K562 (cell line): ENCODE results near the gene HIVEP3. TPM values are rescaled to one million over a fixed set of nuclear protein-coding genes. Genes with fewer than 3 reads are reported as not detected.

Source experiments
- ATAC-seq: fragments of 200-7000 bp; cut with Tn5 transposase; 3 replicates; pipeline ENCODE4 v1.9.1; 2020; ENCODE audit warnings: moderate library complexity
- BruUV-seq: library from RNA; stranded (reverse); fragments of 400-500 nt; replicated peaks from 2 replicates; lab custom pipeline; 2021; lab: Mats Ljungman, UMichigan
- CTCF ChIA-PET: fragments of 300-600 bp; formaldehyde crosslinking; extraction: SDS; loops from one replicate; lab custom pipeline; 2021; ENCODE audit warnings: low intra/inter-chr PET ratio; lab: Yijun Ruan, JAX
- POLR2A ChIA-PET: fragments of 300-600, 350-650 bp; sonication (Branson Sonifier 250); formaldehyde crosslinking; extraction: SDS; loops from one replicate; lab custom pipeline; 2021; ENCODE audit warnings: antibody characterized with exemption, inconsistent platforms; lab: Yijun Ruan, JAX
- DNase-seq, 4 experiments: peaks; one replicate each; pipeline versions ENCODE4 v3.0.0 to v3.0.0-alpha.2; 2011 to 2018; ENCODE audit warnings: low spot score in 3 of 4, mixed read lengths in 3 of 4; ENCODE audit errors: extremely low read depth in 1 of 4
- FAIRE-seq: peaks from 2 replicates; lab custom pipeline; 2011; peaks lifted over from hg19 to GRCh38; lab: Jason Lieb, UNC
- H2AFZ ChIP-seq: 2 replicates; pipeline ENCODE4 v1.6.0; 2011; ENCODE audit warnings: low read depth, low read length, control low read depth, inconsistent platforms
- H3K27ac ChIP-seq: fragments of 200-600 bp; 3 replicates; pipeline ENCODE4 v1.8.0; 2011; ENCODE audit warnings: low read depth, mild to moderate bottlenecking, control low read depth, inconsistent platforms, low read length, moderate library complexity, mixed read lengths; ENCODE audit errors: extremely low read depth
- H3K27me3 ChIP-seq, 2 experiments: fragments of 300-600 bp in 1 of 2; 2 replicates in 1 of 2; 3 replicates in 1 of 2; pipeline versions ENCODE4 v1.6.0 to v1.8.0; 2011; ENCODE audit warnings: inconsistent platforms in 2 of 2, low read length in 2 of 2, mild to moderate bottlenecking in 1 of 2, mixed read lengths in 1 of 2, moderate library complexity in 1 of 2; ENCODE audit not compliant: control insufficient read depth in 2 of 2, insufficient read depth in 2 of 2
- H3K36me3 ChIP-seq: fragments of 300-600 bp; 3 replicates; pipeline ENCODE4 v1.8.0; 2011; ENCODE audit warnings: mild to moderate bottlenecking, low read length, inconsistent platforms; ENCODE audit not compliant: control insufficient read depth, insufficient read depth
- H3K4me1 ChIP-seq, 2 experiments: fragments of 200-600 bp in 1 of 2; replicated peaks in 1 of 2; 2 replicates in 1 of 2; 3 replicates in 1 of 2; pipeline versions ENCODE4 v1.5.1 to v1.8.0; 2011; ENCODE audit warnings: inconsistent platforms in 2 of 2, low read length in 2 of 2, mild to moderate bottlenecking in 1 of 2, mixed read lengths in 1 of 2, moderate library complexity in 1 of 2; ENCODE audit not compliant: control insufficient read depth in 2 of 2, insufficient read depth in 2 of 2
- H3K4me2 ChIP-seq: 2 replicates; pipeline ENCODE4 v1.6.1; 2011; ENCODE audit warnings: low read length, control low read depth, inconsistent platforms, mixed read lengths; ENCODE audit not compliant: insufficient read depth
- H3K4me3 ChIP-seq: fragments of 200-600 bp; sonication (generic), shearing (Covaris generic); 2 replicates; pipeline ENCODE4 v1.5.1; 2016; ENCODE audit warnings: control low read depth, inconsistent platforms
- H3K79me2 ChIP-seq: fragments of 200-600 bp; 3 replicates; pipeline ENCODE4 v1.8.0; 2011; ENCODE audit warnings: low read length, inconsistent platforms; ENCODE audit not compliant: control insufficient read depth, insufficient read depth
- H3K9ac ChIP-seq, 2 experiments: 2 replicates each; pipeline versions ENCODE4 v1.6.0 to v1.6.1; 2011; ENCODE audit warnings: low read depth in 2 of 2, low read length in 2 of 2, control low read depth in 1 of 2, inconsistent platforms in 1 of 2, mild to moderate bottlenecking in 1 of 2, mixed read lengths in 1 of 2; ENCODE audit not compliant: insufficient read depth in 1 of 2
- H3K9me1 ChIP-seq: one replicate; pipeline ENCODE4 v1.6.0; 2011; ENCODE audit warnings: inconsistent platforms, mild to moderate bottlenecking, low read length, moderate library complexity; ENCODE audit not compliant: control insufficient read depth, insufficient read depth
- H3K9me3 ChIP-seq: replicated peaks from 2 replicates; pipeline ENCODE4 v1.5.1; 2011; ENCODE audit warnings: low read depth, low read length, inconsistent platforms; ENCODE audit not compliant: control insufficient read depth, insufficient read depth
- H4K20me1 ChIP-seq: replicated peaks from 2 replicates; pipeline ENCODE4 v1.6.1; 2011; ENCODE audit warnings: low read length, inconsistent platforms, mixed read lengths; ENCODE audit not compliant: control insufficient read depth, insufficient read depth
- ARID1B ChIP-seq: fragments of 450-650 bp; IDR thresholded peaks from 2 replicates; pipeline ENCODE4 v1.6.1; 2016; ENCODE audit warnings: antibody characterized with exemption, mild to moderate bottlenecking, inconsistent platforms
- CHD2 ChIP-seq: IDR thresholded peaks from 2 replicates; pipeline ENCODE4 v1.6.1; 2011; ENCODE audit warnings: low read depth, low read length
- CREB1 ChIP-seq, 2 experiments: sonication (generic) in 1 of 2; formaldehyde crosslinking in 1 of 2; IDR thresholded peaks; 2 replicates each; pipeline versions ENCODE4 v1.6.1 to v1.8.0; 2012 to 2022; ENCODE audit warnings: inconsistent platforms in 1 of 2, mild to moderate bottlenecking in 1 of 2, missing genetic modification reagents in 1 of 2, moderate library complexity in 1 of 2
- HNRNPL ChIP-seq: fragments of 200-400 bp; formaldehyde crosslinking; IDR thresholded peaks from 2 replicates; pipeline ENCODE4 v1.6.1; 2017; ENCODE audit warnings: low read depth, mild to moderate bottlenecking, low read length
- SREBF2 ChIP-seq: sonication (generic); formaldehyde crosslinking; IDR thresholded peaks from 2 replicates; pipeline ENCODE4 v1.4.0; 2020; ENCODE audit warnings: mild to moderate bottlenecking, missing genetic modification reagents
- WHSC1 ChIP-seq: IDR thresholded peaks from one replicate; pipeline ENCODE4 v1.6.1; 2012; ENCODE audit warnings: low read length, control low read depth, inconsistent platforms
- ZNF134 ChIP-seq: fragments of 250-450 bp; sonication (Bioruptor Pico); conservative IDR thresholded peaks from 2 replicates; pipeline ENCODE4 v1.4.0; 2020
- ZNF644 ChIP-seq: fragments of 200-800 bp; sonication (Bioruptor generic); IDR thresholded peaks from 2 replicates; pipeline ENCODE4 v1.6.1; 2016; ENCODE audit warnings: low read depth, missing genetic modification characterization, missing compliant biosample characterization
- ZNF830 ChIP-seq: fragments of 250-450 bp; sonication (Bioruptor Pico); IDR thresholded peaks from 2 replicates; pipeline ENCODE4 v1.5.0; 2021; ENCODE audit warnings: mild to moderate bottlenecking
- WGBS: fragments of 100-300 bp; shearing (Covaris generic); methylation state at CpG from one replicate; pipeline ENCODE4 v1.1.6; 2016; ENCODE audit warnings: low coverage, mixed read lengths; ENCODE audit not compliant: insufficient coverage; ENCODE audit errors: missing lambda C conversion rate; 5-methylcytosine and 5-hydroxymethylcytosine counted together
- in situ Hi-C: fragments of 300-500 bp; cut with MboI; formaldehyde crosslinking; loops from 4 replicates; pipeline ENCODE4 v1.15.0; 2018; ENCODE audit warnings: inconsistent platforms, mixed read lengths
- intact Hi-C: fragments of 100-400 bp; cut with micrococcal nuclease; formaldehyde crosslinking; loops from 2 replicates; pipeline ENCODE4 v1.14.2; 2022
- polyA plus RNA-seq, 8 experiments: library from polyadenylated mRNA; depleted of rRNA in 4 of 8; stranded (reverse) in 5 of 8; unstranded in 3 of 8; fragments of >200 nt; fragmentation: Nextera tagmentation in 2 of 8; fragmentation: Illumina TruSeq in 1 of 8; extraction: Ambion mirVana in 2 of 8; extraction: Trizol in 1 of 8; gene quantifications; 2 replicates each; pipeline versions ENCODE4 v1.2.1 to v1.2.3, GENCODE V29; 2011 to 2014; ENCODE audit warnings: inconsistent platforms in 1 of 8, missing spikeins in 1 of 8
- total RNA-seq, 7 experiments: library from RNA; depleted of rRNA in 6 of 7; stranded (reverse); fragments of >200 nt in 6 of 7; fragmentation: Illumina TruSeq in 2 of 7; extraction: Trizol in 2 of 7; gene quantifications; 2 replicates each; pipeline versions ENCODE4 v1.2.1 to v1.2.3, GENCODE V29; 2011 to 2021; ENCODE audit warnings: low replicate concordance in 1 of 7
- TF ChIP-seq, protein P1 (sequence below): fragments of 250-450 bp; sonication (Bioruptor Pico); IDR thresholded peaks from 2 replicates; pipeline ENCODE4 v1.4.0; 2020; ENCODE audit warnings: borderline replicate concordance
- TF ChIP-seq, protein P2 (sequence below): sonication (generic); formaldehyde crosslinking; IDR thresholded peaks from 2 replicates; pipeline ENCODE4 v1.8.1; 2023; ENCODE audit warnings: mild to moderate bottlenecking, missing genetic modification reagents

HIVEP3 gene
- total and polyA plus RNA-seq, 9 of the 15 experiments (the other 6 are each of a cell fraction or from before 2014, with no cell fraction given) = 0.09 to 0.58 (median 0.34) TPM; not detected in 1

DNA sequence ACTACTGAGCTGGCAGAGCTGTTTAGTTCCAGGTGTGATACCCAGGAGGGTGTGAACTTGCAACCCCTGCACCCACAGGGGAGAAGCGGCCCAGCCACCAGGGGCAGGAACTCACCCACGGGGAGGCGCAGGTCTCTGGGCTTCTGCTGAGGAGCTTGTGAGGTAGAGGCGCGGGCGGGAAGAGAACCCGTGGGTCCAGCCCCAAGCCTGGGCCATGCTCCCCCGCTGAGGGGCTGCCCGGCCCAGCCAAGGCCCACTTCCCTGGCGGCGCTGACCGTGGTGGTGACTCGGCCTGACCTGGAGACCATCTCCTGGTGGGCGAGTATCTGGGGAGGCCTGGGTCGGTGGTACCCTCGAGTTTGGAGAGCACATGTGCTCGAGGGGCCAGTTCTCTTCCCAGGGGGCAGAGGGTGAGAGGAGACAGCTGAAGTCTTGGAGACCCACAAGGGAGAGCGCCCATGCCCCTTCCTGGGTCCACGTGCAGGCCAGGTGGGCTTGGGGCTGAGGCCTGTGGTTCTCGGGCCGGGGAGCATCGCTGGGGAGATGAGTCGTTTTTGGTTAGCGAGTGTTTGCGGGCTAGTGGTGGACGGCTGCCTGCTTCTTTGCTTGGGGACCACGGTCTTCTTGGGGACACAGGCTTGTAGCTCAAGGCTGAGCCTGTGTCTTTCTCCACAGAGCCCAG lies 405.9 kb downstream of the HIVEP3 start:
- CTCF ChIA-PET = no interaction called here
- in situ Hi-C loops = no loop called here
- TF ChIP-seq ZNF644 (tag) = no peak
- no peak for TF ChIP-seq WHSC1
- TF ChIP-seq HNRNPL = no peak
- no peak for TF ChIP-seq ARID1B
- Histone ChIP-seq H3K27me3 (peaks cover 46 to 79% of the 10 kb centered on the region in 2 experiments; a peak in 4 of 5 replicates), H3K27ac (no peak overlapping the region), H3K9me3 (no peaks in the 10 kb centered on the region), H3K36me3 (no peaks in the 10 kb centered on the region), H3K9me1 (peaks cover 2% of the 10 kb centered on the region), H4K20me1 (peaks cover 13% of the 10 kb centered on the region), H3K79me2 (no peaks in the 10 kb centered on the region), H3K4me2 (no peak overlapping the region), H3K4me1 (peaks cover 0 to 28% of the 10 kb centered on the region in 2 experiments; a peak in 2 of 5 replicates), H3K9ac (no peak overlapping the region; a peak in 1 of 4 replicates), H3K4me3 (no peak overlapping the region), H2AFZ (no peak overlapping the region)
- FAIRE-seq (no peak), ATAC-seq (no peak), DNase-seq (no peak)
- no TSS peak for BruUV-seq
- intact Hi-C loops = no loop called here
- POLR2A ChIA-PET = interaction anchor here (0.6 to 1.2 kb wide), 2 partner anchors 11 to 12 kb away, joined by 3 read pairs; no protein-coding TSS in a partner anchor
- WGBS = 11% methylated on average over 26 of the region's 27 CpGs

DNA sequence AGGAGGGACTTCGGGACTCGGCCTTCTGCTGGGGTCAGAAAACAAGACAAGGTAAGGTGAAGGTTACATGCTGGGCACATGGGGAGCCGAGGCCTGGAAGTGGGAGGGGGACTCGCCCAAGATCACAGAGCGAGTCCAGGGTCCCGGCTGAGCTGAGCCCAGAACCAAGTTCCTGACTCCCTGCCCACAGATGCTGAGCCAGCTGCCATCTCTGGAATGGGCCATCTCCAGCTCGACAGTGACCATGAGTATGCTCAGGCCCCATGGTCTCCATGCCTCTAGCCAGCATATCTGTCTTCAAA lies 407.5 kb downstream of the HIVEP3 start:
- Histone ChIP-seq H3K9me3 (no peaks in the 10 kb centered on the region), H3K4me1 (peaks cover 0 to 21% of the 10 kb centered on the region in 2 experiments; a peak in 2 of 5 replicates), H3K4me3 (no peak overlapping the region), H3K27ac (no peak overlapping the region), H2AFZ (no peak overlapping the region), H3K4me2 (no peak overlapping the region), H3K27me3 (peaks cover 54 to 74% of the 10 kb centered on the region in 2 experiments), H3K79me2 (no peaks in the 10 kb centered on the region), H3K9ac (no peak overlapping the region), H4K20me1 (peaks cover 9% of the 10 kb centered on the region), H3K9me1 (peaks cover 2% of the 10 kb centered on the region), H3K36me3 (no peaks in the 10 kb centered on the region)
- no peak for FAIRE-seq
- DNase-seq = no peak
- in situ Hi-C loops = no loop called here
- CTCF ChIA-PET = no interaction called here
- ATAC-seq = no peak
- no TSS peak for BruUV-seq
- POLR2A ChIA-PET = interaction anchor here (0.6 kb wide), 1 partner anchor 15 kb away, joined by 3 read pairs; no protein-coding TSS in a partner anchor
- 1% methylated on average over 7 of the region's 7 CpGs for WGBS
- intact Hi-C loops = no loop called here
- TF ChIP-seq, protein P1, sequence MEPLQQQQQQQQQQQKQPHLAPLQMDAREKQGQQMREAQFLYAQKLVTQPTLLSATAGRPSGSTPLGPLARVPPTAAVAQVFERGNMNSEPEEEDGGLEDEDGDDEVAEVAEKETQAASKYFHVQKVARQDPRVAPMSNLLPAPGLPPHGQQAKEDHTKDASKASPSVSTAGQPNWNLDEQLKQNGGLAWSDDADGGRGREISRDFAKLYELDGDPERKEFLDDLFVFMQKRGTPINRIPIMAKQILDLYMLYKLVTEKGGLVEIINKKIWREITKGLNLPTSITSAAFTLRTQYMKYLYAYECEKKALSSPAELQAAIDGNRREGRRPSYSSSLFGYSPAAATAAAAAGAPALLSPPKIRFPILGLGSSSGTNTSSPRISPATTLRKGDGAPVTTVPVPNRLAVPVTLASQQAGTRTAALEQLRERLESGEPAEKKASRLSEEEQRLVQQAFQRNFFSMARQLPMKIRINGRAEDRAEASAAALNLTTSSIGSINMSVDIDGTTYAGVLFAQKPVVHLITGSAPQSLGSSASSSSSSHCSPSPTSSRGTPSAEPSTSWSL (CRISPR knock-in tag) = no peak
- no peak for TF ChIP-seq CREB1 (IDR thresholded peaks at IDR 0.05)
- TF ChIP-seq CREB1 (CRISPR knock-in tag; IDR thresholded peaks at IDR 0.05) = no peak
- TF ChIP-seq ZNF830 (CRISPR knock-in tag) = no peak
- no peak for TF ChIP-seq SREBF2 (CRISPR knock-in tag)
- TF ChIP-seq ZNF134 (CRISPR knock-in tag) = no peak
- TF ChIP-seq CHD2 = no peak
- TF ChIP-seq, protein P2, sequence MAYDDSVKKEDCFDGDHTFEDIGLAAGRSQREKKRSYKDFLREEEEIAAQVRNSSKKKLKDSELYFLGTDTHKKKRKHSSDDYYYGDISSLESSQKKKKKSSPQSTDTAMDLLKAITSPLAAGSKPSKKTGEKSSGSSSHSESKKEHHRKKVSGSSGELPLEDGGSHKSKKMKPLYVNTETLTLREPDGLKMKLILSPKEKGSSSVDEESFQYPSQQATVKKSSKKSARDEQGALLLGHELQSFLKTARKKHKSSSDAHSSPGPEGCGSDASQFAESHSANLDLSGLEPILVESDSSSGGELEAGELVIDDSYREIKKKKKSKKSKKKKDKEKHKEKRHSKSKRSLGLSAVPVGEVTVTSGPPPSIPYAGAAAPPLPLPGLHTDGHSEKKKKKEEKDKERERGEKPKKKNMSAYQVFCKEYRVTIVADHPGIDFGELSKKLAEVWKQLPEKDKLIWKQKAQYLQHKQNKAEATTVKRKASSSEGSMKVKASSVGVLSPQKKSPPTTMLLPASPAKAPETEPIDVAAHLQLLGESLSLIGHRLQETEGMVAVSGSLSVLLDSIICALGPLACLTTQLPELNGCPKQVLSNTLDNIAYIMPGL = no peak
